ENCODE data around the gene PVALB.

PVALB gene

GRCh38 chr22:36807627-36808026 is 9.2 kb downstream of the PVALB start:
- Histone ChIP-seq H3K4me3 (replicated peaks; ENCODE audit: insufficient read depth, low read length) (no peak overlapping the region), H3K27ac (replicated peaks) (no peak overlapping the region), H3K27me3 (ENCODE audit: insufficient read depth, poor library complexity, severe bottlenecking) (peaks cover 4% of the 10 kb centered on the region)
- no peak for DNase-seq (ENCODE audit: low read depth in 1 of 2, low spot score in 1 of 2)
- no peak for TF ChIP-seq CTCF (IDR thresholded peaks at IDR 0.05; ENCODE audit: insufficient read depth, low read length)
- no peak for TF ChIP-seq POLR2AphosphoS5 (IDR thresholded peaks at IDR 0.05; ENCODE audit: low read depth)
- TF ChIP-seq GABPA (IDR thresholded peaks at IDR 0.05; ENCODE audit: low read depth): no peak
- TF ChIP-seq SPI1 (IDR thresholded peaks at IDR 0.05; ENCODE audit: borderline replicate concordance, low read depth): no peak
- no peak for TF ChIP-seq REST (IDR thresholded peaks at IDR 0.05; ENCODE audit: insufficient replicate concordance, low read depth)

GRCh38 chr22:36806835-36807234 is 10.0 kb downstream of the PVALB start:
- DNase-seq (ENCODE audit: low read depth in 1 of 2, low spot score in 1 of 2): peak in 1 of 2 experiments; percentile 27
- no peak for TF ChIP-seq POLR2AphosphoS5 (IDR thresholded peaks at IDR 0.05; ENCODE audit: low read depth)
- peaks cover 4% of the 10 kb centered on the region for H3K27me3 ChIP-seq (ENCODE audit: insufficient read depth, poor library complexity, severe bottlenecking)
- no peak overlapping the region for H3K4me3 ChIP-seq (replicated peaks; ENCODE audit: insufficient read depth, low read length)
- H3K27ac ChIP-seq (replicated peaks): no peak overlapping the region

GRCh38 chr22:36803358-36803757 is 13.5 kb downstream of the PVALB start:
- TF ChIP-seq GABPA (IDR thresholded peaks at IDR 0.05; ENCODE audit: low read depth) (no peak), SPI1 (IDR thresholded peaks at IDR 0.05; ENCODE audit: borderline replicate concordance, low read depth) (no peak), CTCF (IDR thresholded peaks at IDR 0.05; ENCODE audit: insufficient read depth, low read length) (no peak), POLR2AphosphoS5 (IDR thresholded peaks at IDR 0.05; ENCODE audit: low read depth) (no peak), REST (IDR thresholded peaks at IDR 0.05; ENCODE audit: insufficient replicate concordance, low read depth) (no peak)
- Histone ChIP-seq H3K27me3 (ENCODE audit: insufficient read depth, poor library complexity, severe bottlenecking) (peaks cover 4% of the 10 kb centered on the region), H3K27ac (replicated peaks) (no peak overlapping the region), H3K4me3 (replicated peaks; ENCODE audit: insufficient read depth, low read length) (no peak overlapping the region)
- no peak for DNase-seq (ENCODE audit: low read depth in 1 of 2, low spot score in 1 of 2)

- no peak for DNase-seq (ENCODE audit: low read depth in 1 of 2, low spot score in 1 of 2)
- TF ChIP-seq SPI1 (IDR thresholded peaks at IDR 0.05; ENCODE audit: borderline replicate concordance, low read depth) (no peak), GABPA (IDR thresholded peaks at IDR 0.05; ENCODE audit: low read depth) (no peak), POLR2AphosphoS5 (IDR thresholded peaks at IDR 0.05; ENCODE audit: low read depth) (no peak), REST (IDR thresholded peaks at IDR 0.05; ENCODE audit: insufficient replicate concordance, low read depth) (no peak), CTCF (IDR thresholded peaks at IDR 0.05; ENCODE audit: insufficient read depth, low read length) (no peak)
- no peak overlapping the region for H3K27ac ChIP-seq (replicated peaks)
- H3K4me3 ChIP-seq (replicated peaks; ENCODE audit: insufficient read depth, low read length): no peak overlapping the region
- peaks cover 13% of the 10 kb centered on the region for H3K27me3 ChIP-seq (ENCODE audit: insufficient read depth, poor library complexity, severe bottlenecking)
Observed at GRCh38 chr22:36798674-36799066, 18.2 kb downstream of the PVALB start.

Measured in HL-60 (cell line).